B cell (primary cell): ENCODE measurements around the gene BFSP1. TPM values are rescaled to one million over a fixed set of nuclear protein-coding genes. Genes with fewer than 3 reads are reported as not detected.

ENCODE experiments used
- ATAC-seq: fragments of 200-7000 bp; cut with Tn5 transposase; one replicate; pipeline ENCODE4 v1.10.0; 2021; ENCODE audit warnings: low read depth, mild to moderate bottlenecking, moderate number of reproducible peaks, moderate library complexity
- CTCF ChIA-PET: fragments of 350-600 bp; sonication (Branson Sonifier 250); formaldehyde crosslinking; loops from one replicate; lab custom pipeline; 2021; ENCODE audit warnings: antibody characterized with exemption, inconsistent platforms; lab: Charles Lee
- POLR2A ChIA-PET: fragments of 350-600 bp; sonication (Branson Sonifier 250); formaldehyde crosslinking; loops from one replicate; lab custom pipeline; 2021; ENCODE audit warnings: antibody characterized with exemption; lab: Charles Lee
- DNase-seq: peaks from one replicate; pipeline ENCODE4 v3.0.0; 2013
- H2AFZ ChIP-seq: 2 replicates; pipeline ENCODE4 v1.6.1; 2012; ENCODE audit warnings: mild to moderate bottlenecking, low read depth, low read length; ENCODE audit not compliant: insufficient read depth, poor library complexity, severe bottlenecking
- H3K27ac ChIP-seq, 2 donors: 1 replicate in 1 of 2; 2 replicates in 1 of 2; pipeline ENCODE4 v1.5.1; 2012 to 2013; ENCODE audit warnings: low read length in 2 of 2, mild to moderate bottlenecking in 2 of 2, moderate library complexity in 1 of 2
- H3K27me3 ChIP-seq, 4 experiments: fragments of 200-600 bp in 1 of 4; sonication (generic) in 1 of 4; replicated peaks in 1 of 4; 1 replicate in 2 of 4; 2 replicates in 2 of 4; pipeline versions ENCODE4 v1.6.1 to v1.7.0; 2013 to 2016; ENCODE audit warnings: low read length in 3 of 4, mild to moderate bottlenecking in 2 of 4, mixed read lengths in 1 of 4, moderate library complexity in 1 of 4; ENCODE audit not compliant: insufficient read depth in 4 of 4, control insufficient read depth in 3 of 4; ENCODE audit errors: control extremely low read depth in 1 of 4
- H3K36me3 ChIP-seq, 2 experiments: replicated peaks in 1 of 2; 1 replicate in 1 of 2; 2 replicates in 1 of 2; pipeline versions ENCODE4 v1.6.1 to v1.7.1; 2013; ENCODE audit warnings: low read length in 1 of 2; ENCODE audit not compliant: insufficient read depth in 2 of 2, control insufficient read depth in 1 of 2; ENCODE audit errors: control extremely low read depth in 1 of 2, extremely low read depth in 1 of 2
- H3K4me1 ChIP-seq, 2 donors: fragments of 200-600 bp in 1 of 2; sonication (generic) in 1 of 2; 1 replicate in 1 of 2; 2 replicates in 1 of 2; pipeline versions ENCODE4 v1.5.1 to v1.6.1; 2013 to 2017; ENCODE audit warnings: low read length in 2 of 2; ENCODE audit not compliant: control insufficient read depth in 2 of 2, insufficient read depth in 2 of 2
- H3K4me2 ChIP-seq: replicated peaks from 2 replicates; pipeline ENCODE3; 2012; ENCODE audit warnings: mild to moderate bottlenecking, low read depth, low read length; ENCODE audit not compliant: poor library complexity, severe bottlenecking
- H3K4me3 ChIP-seq, 5 experiments: fragments of 200-600 bp in 1 of 5; sonication (generic) in 1 of 5; 1 replicate in 3 of 5; 2 replicates in 2 of 5; pipeline versions ENCODE4 v1.5.1 to v1.7.0; 2011 to 2016; ENCODE audit warnings: low read length in 4 of 5, mild to moderate bottlenecking in 4 of 5, low read depth in 2 of 5, control low read depth in 1 of 5, moderate library complexity in 1 of 5; ENCODE audit not compliant: insufficient read depth in 1 of 5; ENCODE audit errors: control extremely low read depth in 1 of 5, extremely low read depth in 1 of 5
- H3K79me2 ChIP-seq: fragments of 200-600 bp; sonication (generic); one replicate; pipeline ENCODE4 v1.6.0; 2016; ENCODE audit warnings: low read length; ENCODE audit not compliant: control insufficient read depth, insufficient read depth
- H3K9ac ChIP-seq: fragments of 200-600 bp; sonication (generic); 2 replicates; pipeline ENCODE4 v1.6.1; 2017; ENCODE audit warnings: mild to moderate bottlenecking, low read length, moderate library complexity
- H3K9me3 ChIP-seq, 3 donors: one replicate each; pipeline versions ENCODE4 v1.6.1 to v1.7.1; 2013; ENCODE audit warnings: low read length in 2 of 3; ENCODE audit not compliant: control insufficient read depth in 2 of 3, insufficient read depth in 1 of 3; ENCODE audit errors: control extremely low read depth in 1 of 3
- H4K20me1 ChIP-seq: 2 replicates; pipeline ENCODE4 v1.6.0; 2012; ENCODE audit warnings: mild to moderate bottlenecking, low read length; ENCODE audit not compliant: insufficient read depth, control insufficient read depth, poor library complexity, severe bottlenecking
- H3K27ac Mint-ChIP-seq: one replicate; pipeline ENCODE4 v1.8.0; 2021; ENCODE audit warnings: mixed read lengths
- H3K27me3 Mint-ChIP-seq: one replicate; pipeline ENCODE4 v1.8.0; 2021; ENCODE audit warnings: mixed read lengths
- H3K4me1 Mint-ChIP-seq: one replicate; pipeline ENCODE4 v1.8.0; 2021; ENCODE audit warnings: mixed read lengths
- H3K4me3 Mint-ChIP-seq: one replicate; pipeline ENCODE4 v1.8.0; 2021; ENCODE audit warnings: mixed read lengths
- H3K9me3 Mint-ChIP-seq: one replicate; pipeline ENCODE4 v1.8.0; 2022; ENCODE audit warnings: mixed read lengths; ENCODE audit not compliant: insufficient read depth
- CTCF ChIP-seq: fragments of 200-600 bp; IDR thresholded peaks from one replicate; pipeline ENCODE4 v1.8.0; 2022; ENCODE audit warnings: antibody characterized with exemption, mild to moderate bottlenecking
- EZH2 ChIP-seq: IDR thresholded peaks from 2 replicates; pipeline ENCODE4 v1.6.1; 2012; ENCODE audit warnings: borderline replicate concordance, low read depth, mild to moderate bottlenecking, moderate library complexity, low read length; ENCODE audit not compliant: insufficient read depth, poor library complexity, severe bottlenecking
- WGBS: methylation state at CpG from one replicate; pipeline ENCODE4 v1.1.5; 2013; ENCODE audit warnings: missing lambda C conversion rate; ENCODE audit not compliant: insufficient coverage; 5-methylcytosine and 5-hydroxymethylcytosine counted together
- intact Hi-C: fragments of 100-400 bp; cut with micrococcal nuclease; formaldehyde crosslinking; loops from one replicate; pipeline ENCODE4 v1.10.0; 2022
- polyA plus RNA-seq: library from polyadenylated mRNA; depleted of rRNA; stranded (reverse); fragments of >200 nt; gene quantifications from 2 replicates; pipeline ENCODE4 v1.2.3, GENCODE V29; 2012
- total RNA-seq, 2 donors: library from RNA; stranded (reverse); fragments of 120-200 nt in 1 of 2; gene quantifications; 1 replicate in 1 of 2; 2 replicates in 1 of 2; pipeline versions ENCODE4 v1.2.3 to v1.2.4, GENCODE V29; 2013 to 2022

Gene BFSP1
- total and polyA plus RNA-seq, 2 donors (not counting 1 experiment from before 2014, with no cell fraction given) = not detected

- Histone ChIP-seq H3K9ac (no peak overlapping the region), H2AFZ (no peak overlapping the region), H3K4me2 (no peak overlapping the region), H4K20me1 (no peaks in the 10 kb centered on the region), H3K9me3 (no peaks in the 10 kb centered on the region), H3K27me3 (peaks cover 0 to 11% (median 2%) of the 10 kb centered on the region in 4 experiments), H3K36me3 (no peaks in the 10 kb centered on the region), H3K4me3 (no peak overlapping the region), H3K79me2 (no peaks in the 10 kb centered on the region), H3K27ac (no peak overlapping the region), H3K4me1 (no peaks in the 10 kb centered on the region)
- intact Hi-C loops = no loop called here
- DNase-seq (no peak), ATAC-seq (no peak)
- CTCF ChIA-PET = interaction anchor here (1.2 to 2.7 kb wide), 5 partner anchors 15 to 455 kb away, joined by 3 to 11 read pairs (median 7); no protein-coding TSS in a partner anchor
- Mint-ChIP-seq H3K9me3 (no peaks in the 10 kb centered on the region), H3K4me1 (no peaks in the 10 kb centered on the region), H3K27ac (no peak overlapping the region), H3K4me3 (no peak overlapping the region), H3K27me3 (peaks cover 55% of the 10 kb centered on the region)
- 89% methylated on average over 3 of the region's 3 CpGs for WGBS
- TF ChIP-seq EZH2 (no peak), CTCF (no peak)
- POLR2A ChIA-PET = no interaction called here
Measured at GRCh38 chr20:17541596-17541995, 10.4 kb upstream of the BFSP1 start.

GRCh38 chr20:17538517-17539170 lies 7.5 kb upstream of the BFSP1 start:
- DNase-seq (peak; percentile 43), ATAC-seq (peak; percentile 67)
- H2AFZ ChIP-seq = no peak overlapping the region
- no peak overlapping the region for H3K9ac ChIP-seq
- no peaks in the 10 kb centered on the region for H3K79me2 ChIP-seq
- H3K4me1 Mint-ChIP-seq = no peaks in the 10 kb centered on the region
- no peak overlapping the region for H3K27ac ChIP-seq
- H3K36me3 ChIP-seq = no peaks in the 10 kb centered on the region
- no peak overlapping the region for H3K4me2 ChIP-seq
- no peaks in the 10 kb centered on the region for H3K9me3 ChIP-seq
- no peak overlapping the region for H3K27ac Mint-ChIP-seq
- H3K27me3 Mint-ChIP-seq = peaks cover 45% of the 10 kb centered on the region
- no peak for TF ChIP-seq EZH2
- TF ChIP-seq CTCF = no peak
- peaks cover 0 to 15% (median 2%) of the 10 kb centered on the region in 4 experiments for H3K27me3 ChIP-seq
- no peaks in the 10 kb centered on the region for H3K4me1 ChIP-seq
- H3K9me3 Mint-ChIP-seq = no peaks in the 10 kb centered on the region
- no peak overlapping the region for H3K4me3 ChIP-seq
- H3K4me3 Mint-ChIP-seq = no peak overlapping the region
- intact Hi-C loops = loop anchor here (10.0 kb wide), 1 partner anchor 146 kb away; the partner anchor contains the start of gene RRBP1
- CTCF ChIA-PET = interaction anchor here (0.6 to 2.7 kb wide), 4 partner anchors 292 to 460 kb away, joined by 3 to 11 read pairs (median 3); no protein-coding TSS in a partner anchor
- POLR2A ChIA-PET = interaction anchor here (0.6 kb wide), 1 partner anchor 399 kb away, joined by 7 read pairs; no protein-coding TSS in a partner anchor
- H4K20me1 ChIP-seq = no peaks in the 10 kb centered on the region
- WGBS = 44% methylated on average over 5 of the region's 7 CpGs
